Breast epithelium (tissue), 3 donors: ENCODE results near the gene MAU2.

Experiments
- CTCF ChIP-seq, 3 donors: fragments of 450-650 bp; IDR thresholded peaks; one replicate each; pipeline ENCODE4 v1.5.1; 2016 to 2017; ENCODE audit warnings: antibody characterized with exemption in 3 of 3, mild to moderate bottlenecking in 3 of 3, moderate library complexity in 3 of 3
- POLR2A ChIP-seq: fragments of 450-650 bp; IDR thresholded peaks from one replicate; pipeline ENCODE4 v1.6.1; 2016; ENCODE audit warnings: antibody characterized with exemption, mild to moderate bottlenecking, moderate library complexity
- POLR2AphosphoS5 ChIP-seq, 3 donors: sonication (generic); formaldehyde crosslinking; IDR thresholded peaks; one replicate each; pipeline ENCODE4 v1.6.1; 2017; ENCODE audit warnings: antibody characterized with exemption in 3 of 3

DNA sequence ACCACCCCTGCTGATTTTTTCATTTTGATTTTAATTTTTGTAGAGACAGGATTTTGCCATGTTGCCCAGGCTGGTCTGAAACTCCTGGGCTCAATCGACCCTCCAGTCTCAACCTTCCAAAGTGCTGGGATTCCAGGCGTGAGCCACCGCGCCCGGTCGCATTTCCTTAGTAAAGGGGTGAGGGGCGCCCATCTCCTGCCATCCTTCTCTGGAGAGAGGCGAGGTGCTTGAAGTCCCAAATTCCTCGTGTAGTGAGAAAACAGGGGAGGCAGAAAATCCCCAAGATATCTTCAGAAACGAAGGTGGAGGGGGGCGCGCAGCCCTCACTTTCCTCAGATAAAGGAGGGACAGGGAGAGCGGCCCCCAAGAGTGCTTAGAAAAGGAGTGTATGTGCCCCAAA, 63.9 kb downstream of the MAU2 start:
- no peak for TF ChIP-seq CTCF (IDR thresholded peaks at IDR 0.05)
- TF ChIP-seq POLR2AphosphoS5 (IDR thresholded peaks at IDR 0.05) = no peak
- TF ChIP-seq POLR2A = no peak
